Pancreas (tissue), 10 donors: ENCODE results near the gene DDAH1. TPM values are rescaled to one million over a fixed set of nuclear protein-coding genes. Genes with fewer than 3 reads are reported as not detected.

ENCODE experiments used
- ATAC-seq, 4 donors: fragments of 200-7000 bp; cut with Tn5 transposase; one replicate each; pipeline versions ENCODE4 v1.8.0 to v1.9.1; 2020; ENCODE audit warnings: mild to moderate bottlenecking in 4 of 4, moderate library complexity in 4 of 4
- DNase-seq, 6 donors: peaks; one replicate each; pipeline ENCODE4 v3.0.0-alpha.2; 2020
- FAIRE-seq: peaks from 2 replicates; lab custom pipeline; 2012; peaks lifted over from hg19 to GRCh38; lab: Jason Lieb, UNC
- H3K27ac ChIP-seq, 4 donors: fragments of 200-600 bp; sonication (generic); 1 replicate in 3 of 4; 2 replicates in 1 of 4; pipeline versions ENCODE4 v1.5.0 to v1.8.0; 2020
- H3K27me3 ChIP-seq, 4 donors: fragments of 200-600 bp; one replicate each; pipeline ENCODE4 v1.8.0; 2021
- H3K36me3 ChIP-seq, 3 donors: fragments of 200-600 bp; sonication (generic) in 1 of 3; one replicate each; pipeline versions ENCODE4 v1.5.0 to v1.8.0; 2020 to 2021
- H3K4me1 ChIP-seq, 3 donors: fragments of 200-600 bp; one replicate each; pipeline ENCODE4 v1.8.0; 2021
- H3K4me3 ChIP-seq, 4 donors: fragments of 200-600 bp; sonication (generic) in 2 of 4; one replicate each; pipeline versions ENCODE4 v1.5.0 to v1.8.0; 2020 to 2021
- H3K9me3 ChIP-seq, 4 donors: fragments of 200-600 bp; one replicate each; pipeline ENCODE4 v1.8.0; 2021
- CTCF ChIP-seq, 4 donors: fragments of 200-600 bp; sonication (generic) in 3 of 4; IDR thresholded peaks; one replicate each; pipeline versions ENCODE4 v1.5.0 to v1.8.0; 2021; ENCODE audit warnings: antibody characterized with exemption in 4 of 4
- WGBS, 2 donors: extraction: QIAGEN DNeasy Blood & Tissue Kit; methylation state at CpG; one replicate each; pipeline ENCODE4 v1.1.7; 2013; 5-methylcytosine and 5-hydroxymethylcytosine counted together
- intact Hi-C, 3 donors: fragments of 100-400 bp; cut with DNase I; formaldehyde crosslinking; loops; one replicate each; pipeline versions ENCODE4 v1.11.1 to v1.14.2; 2022
- polyA plus RNA-seq, 2 donors: library from polyadenylated mRNA; stranded (reverse); fragments of 200-250 nt; gene quantifications; one replicate each; pipeline ENCODE4 v1.2.3, GENCODE V29; 2013
- total RNA-seq, 6 donors: library from RNA; stranded (reverse); fragmentation: NEBNext Ultra II Directional in 4 of 6; extraction: Animal tissue kit (Norgen Biotek cat#: 25700) in 4 of 6; gene quantifications; one replicate each; pipeline versions ENCODE4 v1.2.1 to v1.2.4, GENCODE V29; 2021 to 2023
- donor health status: healthy with polysubstance abuse.
- donor health status: DM: no; HTN: no; CAD: no; lungs with moderate emphysema.
- donor health status: DM: no; HTN: no; CAD: no.
- donor health status: control.
- donor health status: control.
- donor health status: Bipolar disorder and iron deficiency.
- donor health status: DM: yes; HTN: yes; CAD: no.
- donor health status: DM: no; HTN: no; CAD: no.
- donor health status: DM: no; HTN: no; CAD: no.
- donor health status: DM: yes; HTN: yes; CAD: no.

Gene DDAH1
- total and polyA plus RNA-seq, 8 donors = 8.1 to 34.2 (median 22.2) TPM

- H3K9me3 ChIP-seq = no peaks in the 10 kb centered on the region
- TF ChIP-seq CTCF (IDR thresholded peaks at IDR 0.05) = no peak
- no peak overlapping the region for H3K27ac ChIP-seq
- no peak for ATAC-seq
- peaks cover 9 to 10% (median 10%) of the 10 kb centered on the region in 3 donors for H3K4me1 ChIP-seq
- no peak for FAIRE-seq
- WGBS, 2 donors = 79 to 80% methylated on average over 5 of the region's 5 CpGs
- no peak for DNase-seq
- H3K36me3 ChIP-seq = no peaks in the 10 kb centered on the region
- intact Hi-C loops = loop anchor here in 1 of 3 donors (10.0 kb wide), 1 partner anchor 53 kb away; the partner anchor contains the start of gene DDAH1
- H3K27me3 ChIP-seq = no peaks in the 10 kb centered on the region
- H3K4me3 ChIP-seq = no peak overlapping the region
These were observed 53.2 kb downstream of the DDAH1 start for GRCh38 chr1:85411567-85412305.

GRCh38 chr1:85409516-85409915 lies 55.4 kb downstream of the DDAH1 start:
- Histone ChIP-seq H3K9me3 (no peaks in the 10 kb centered on the region), H3K4me1 (peaks cover 16 to 19% (median 18%) of the 10 kb centered on the region in 3 donors), H3K4me3 (no peak overlapping the region), H3K36me3 (no peaks in the 10 kb centered on the region), H3K27me3 (no peaks in the 10 kb centered on the region), H3K27ac (no peak overlapping the region)
- DNase-seq (no peak), FAIRE-seq (no peak), ATAC-seq (no peak)
- 71 to 83% methylated on average over 3 of the region's 3 CpGs for WGBS, 2 donors
- no peak for TF ChIP-seq CTCF (IDR thresholded peaks at IDR 0.05)
- intact Hi-C loops = no loop called here

- ATAC-seq (peak; percentile 38 to 60 (median 47)), FAIRE-seq (no peak), DNase-seq (no peak)
- Histone ChIP-seq H3K27me3 (no peaks in the 10 kb centered on the region), H3K27ac (peak overlapping the region in 3 of 4 donors; percentile 66 to 74 (median 68)), H3K9me3 (no peaks in the 10 kb centered on the region), H3K4me3 (peak overlapping the region in 2 of 4 donors; percentile 10 to 11), H3K4me1 (peaks cover 16 to 23% (median 21%) of the 10 kb centered on the region in 3 donors), H3K36me3 (no peaks in the 10 kb centered on the region)
- intact Hi-C loops = no loop called here
- no peak for TF ChIP-seq CTCF (IDR thresholded peaks at IDR 0.05)
- WGBS, 2 donors = 52 to 64% methylated on average over 5 of the region's 5 CpGs
These were observed 57.1 kb downstream of the DDAH1 start for GRCh38 chr1:85407746-85408377.

- Histone ChIP-seq H3K4me1 (peaks cover 16 to 23% (median 21%) of the 10 kb centered on the region in 3 donors), H3K4me3 (peak overlapping the region in 2 of 4 donors; percentile 10 to 11), H3K36me3 (no peaks in the 10 kb centered on the region), H3K27me3 (no peaks in the 10 kb centered on the region), H3K27ac (peak overlapping the region; percentile 66 to 74 (median 70)), H3K9me3 (no peaks in the 10 kb centered on the region)
- FAIRE-seq (peak; percentile 89), ATAC-seq (peak; percentile 94 to 97 (median 97)), DNase-seq (peak in 4 of 6 donors; percentile 35 to 63 (median 58))
- 7 to 8% methylated on average over 3 of the region's 3 CpGs for WGBS, 2 donors
- intact Hi-C loops = no loop called here
- no peak for TF ChIP-seq CTCF (IDR thresholded peaks at IDR 0.05)
These were observed 57.9 kb downstream of the DDAH1 start for GRCh38 chr1:85406887-85407533.
